ENCODE measurements around the gene PODXL.

The PODXL gene

DNA sequence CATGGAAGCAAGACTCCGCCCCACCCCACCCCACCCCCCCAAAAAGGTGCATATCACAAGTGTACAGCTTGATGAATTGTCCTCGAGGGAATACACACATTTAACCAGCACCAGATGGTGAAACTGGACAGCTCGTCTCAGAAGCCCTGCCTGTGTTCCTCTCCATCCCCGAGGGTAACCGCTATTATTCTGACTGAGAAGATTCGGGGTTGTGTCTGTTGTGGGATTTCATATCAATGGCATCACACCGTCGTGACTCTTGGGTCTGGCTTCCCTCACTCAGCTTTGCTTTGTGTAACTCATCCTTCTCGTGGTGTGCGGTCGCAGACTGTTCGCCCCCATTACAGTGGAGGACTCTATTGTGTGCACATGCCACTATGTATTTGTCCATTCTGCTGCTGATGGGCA lies 18.9 kb downstream of the PODXL start:
- peaks cover 88% of the 10 kb centered on the region for H3K36me3 ChIP-seq (ENCODE audit: insufficient read depth, low read length)
- H3K4me3 ChIP-seq (ENCODE audit: low read length), result no peak overlapping the region
- peak overlapping the region; percentile 68; the same call in 1 of the 2 replicates for H3K27ac ChIP-seq (ENCODE audit: low read depth, low read length)
- H3K27me3 ChIP-seq (ENCODE audit: insufficient read depth, low read length), result no peaks in the 10 kb centered on the region
- H3K9ac ChIP-seq (ENCODE audit: low read depth, low read length), result no peak overlapping the region
- 96% methylated on average over 12 of the region's 12 CpGs for WGBS
- no peaks in the 10 kb centered on the region for H3K9me3 ChIP-seq (ENCODE audit: insufficient read depth, low read depth, low read length)
- peaks cover 42% of the 10 kb centered on the region for H3K4me1 ChIP-seq (ENCODE audit: insufficient read depth, low read length)

DNA sequence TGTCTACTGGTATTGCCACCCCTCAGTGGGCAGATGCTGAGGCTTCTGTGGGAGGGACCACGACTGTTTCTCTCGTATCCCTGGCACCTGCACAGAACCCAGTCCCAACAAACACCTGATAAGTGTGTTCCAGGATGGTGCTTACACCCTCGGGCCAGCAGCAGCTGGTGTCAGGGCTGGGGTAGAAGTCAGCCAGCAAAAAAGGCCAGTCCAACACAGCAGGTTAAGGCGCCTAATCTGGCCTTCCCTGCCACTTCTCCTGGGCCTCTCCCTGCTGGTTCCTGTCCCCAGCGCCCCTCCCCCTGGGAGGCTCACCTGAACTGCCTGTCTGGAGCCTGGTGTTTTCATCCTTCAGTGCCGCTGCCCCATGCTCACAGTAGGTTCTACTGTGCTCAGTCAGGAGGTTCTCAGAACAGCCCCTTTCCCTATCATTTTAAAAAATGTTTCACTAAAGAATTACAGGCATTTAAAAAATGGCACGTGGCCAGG lies 20.0 kb downstream of the PODXL start:
- H3K4me1 ChIP-seq (ENCODE audit: insufficient read depth, low read length), result peaks cover 40% of the 10 kb centered on the region
- no peak overlapping the region for H3K9ac ChIP-seq (ENCODE audit: low read depth, low read length)
- H3K36me3 ChIP-seq (ENCODE audit: insufficient read depth, low read length), result peaks cover 83% of the 10 kb centered on the region
- H3K27me3 ChIP-seq (ENCODE audit: insufficient read depth, low read length), result no peaks in the 10 kb centered on the region
- no peak overlapping the region for H3K27ac ChIP-seq (ENCODE audit: low read depth, low read length)
- no peaks in the 10 kb centered on the region for H3K9me3 ChIP-seq (ENCODE audit: insufficient read depth, low read depth, low read length)
- H3K4me3 ChIP-seq (ENCODE audit: low read length), result no peak overlapping the region
- WGBS, result 78% methylated on average over 7 of the region's 7 CpGs

GRCh38 chr7:131533566-131534561 lies 22.6 kb downstream of the PODXL start:
- Histone ChIP-seq H3K27ac (ENCODE audit: low read depth, low read length) (no peak overlapping the region), H3K9ac (ENCODE audit: low read depth, low read length) (no peak overlapping the region), H3K27me3 (ENCODE audit: insufficient read depth, low read length) (no peaks in the 10 kb centered on the region), H3K4me3 (ENCODE audit: low read length) (no peak overlapping the region), H3K9me3 (ENCODE audit: insufficient read depth, low read depth, low read length) (no peaks in the 10 kb centered on the region), H3K4me1 (ENCODE audit: insufficient read depth, low read length) (peaks cover 29% of the 10 kb centered on the region), H3K36me3 (ENCODE audit: insufficient read depth, low read length) (peaks cover 77% of the 10 kb centered on the region)
- WGBS, result 93% methylated on average over 9 of the region's 15 CpGs

GRCh38 chr7:131533151-131533559 lies 23.3 kb downstream of the PODXL start:
- peaks cover 74% of the 10 kb centered on the region for H3K36me3 ChIP-seq (ENCODE audit: insufficient read depth, low read length)

DNA sequence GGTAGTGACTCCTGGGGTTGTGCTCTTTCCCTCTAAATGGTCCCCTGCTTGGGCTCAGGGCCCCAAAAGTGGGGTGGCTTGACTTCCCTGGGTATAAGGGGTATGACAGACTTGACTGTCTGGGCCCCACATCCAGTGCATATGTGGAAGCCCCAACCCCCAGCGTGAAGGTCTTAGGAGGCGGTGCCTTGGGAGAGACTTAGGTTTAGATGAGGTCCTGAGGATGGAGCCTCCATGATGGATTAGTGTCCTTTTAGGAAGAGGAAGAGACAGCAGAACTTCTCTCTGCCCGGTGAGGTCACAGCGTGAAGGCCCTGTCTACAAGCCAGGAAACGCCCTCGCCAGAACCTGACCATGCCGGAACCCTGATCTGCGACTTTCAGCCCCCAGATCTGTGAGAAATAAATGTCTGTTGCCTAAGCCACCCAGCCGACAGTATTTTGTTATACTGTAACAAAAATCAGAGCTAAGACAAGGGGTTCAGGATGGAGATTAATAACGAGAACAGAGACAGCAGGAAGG lies 23.8 kb downstream of the PODXL start:
- no peak overlapping the region for H3K9ac ChIP-seq (ENCODE audit: low read depth, low read length)
- H3K36me3 ChIP-seq (ENCODE audit: insufficient read depth, low read length), result peaks cover 69% of the 10 kb centered on the region
- H3K9me3 ChIP-seq (ENCODE audit: insufficient read depth, low read depth, low read length), result no peaks in the 10 kb centered on the region
- H3K4me1 ChIP-seq (ENCODE audit: insufficient read depth, low read length), result peaks cover 22% of the 10 kb centered on the region
- no peak overlapping the region for H3K27ac ChIP-seq (ENCODE audit: low read depth, low read length)
- no peak overlapping the region for H3K4me3 ChIP-seq (ENCODE audit: low read length)
- no peaks in the 10 kb centered on the region for H3K27me3 ChIP-seq (ENCODE audit: insufficient read depth, low read length)
- 91% methylated on average over 10 of the region's 10 CpGs for WGBS

More at GRCh38 chr7:131533151-131533559, 23.3 kb downstream of the PODXL start:
- H3K27ac ChIP-seq (ENCODE audit: low read depth, low read length), result no peak overlapping the region
- H3K4me3 ChIP-seq (ENCODE audit: low read length), result no peak overlapping the region
- WGBS, result 90% methylated on average over 9 of the region's 9 CpGs
- H3K27me3 ChIP-seq (ENCODE audit: insufficient read depth, low read length), result no peaks in the 10 kb centered on the region
- no peak overlapping the region for H3K9ac ChIP-seq (ENCODE audit: low read depth, low read length)
- no peaks in the 10 kb centered on the region for H3K9me3 ChIP-seq (ENCODE audit: insufficient read depth, low read depth, low read length)
- peaks cover 22% of the 10 kb centered on the region for H3K4me1 ChIP-seq (ENCODE audit: insufficient read depth, low read length)

DNA sequence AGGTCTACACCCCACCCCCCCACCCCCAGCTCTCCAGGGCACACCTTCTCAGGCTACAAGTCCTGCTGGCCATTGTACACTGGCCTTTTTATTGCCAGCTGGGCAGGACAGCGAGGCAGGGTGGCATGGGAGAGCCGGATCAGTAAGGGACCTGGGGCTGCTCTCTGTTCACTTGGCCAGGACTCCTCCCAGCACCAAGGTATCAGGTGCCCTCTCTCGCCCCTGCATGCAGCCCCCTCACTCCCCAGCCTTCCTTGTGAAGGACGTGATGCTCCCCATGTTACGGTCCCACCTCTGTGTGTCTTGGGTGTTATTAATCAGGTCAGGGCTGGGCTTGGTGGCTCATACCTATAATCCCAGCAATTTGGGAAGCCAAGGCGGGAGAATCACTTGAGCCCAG lies 26.3 kb downstream of the PODXL start:
- H3K9me3 ChIP-seq (ENCODE audit: insufficient read depth, low read depth, low read length), result no peaks in the 10 kb centered on the region
- H3K27ac ChIP-seq (ENCODE audit: low read depth, low read length), result no peak overlapping the region
- no peaks in the 10 kb centered on the region for H3K27me3 ChIP-seq (ENCODE audit: insufficient read depth, low read length)
- peaks cover 25% of the 10 kb centered on the region for H3K4me1 ChIP-seq (ENCODE audit: insufficient read depth, low read length)
- no peak overlapping the region for H3K9ac ChIP-seq (ENCODE audit: low read depth, low read length)
- peaks cover 57% of the 10 kb centered on the region for H3K36me3 ChIP-seq (ENCODE audit: insufficient read depth, low read length)
- WGBS, result 96% methylated on average over 6 of the region's 6 CpGs
- no peak overlapping the region for H3K4me3 ChIP-seq (ENCODE audit: low read length)

DNA sequence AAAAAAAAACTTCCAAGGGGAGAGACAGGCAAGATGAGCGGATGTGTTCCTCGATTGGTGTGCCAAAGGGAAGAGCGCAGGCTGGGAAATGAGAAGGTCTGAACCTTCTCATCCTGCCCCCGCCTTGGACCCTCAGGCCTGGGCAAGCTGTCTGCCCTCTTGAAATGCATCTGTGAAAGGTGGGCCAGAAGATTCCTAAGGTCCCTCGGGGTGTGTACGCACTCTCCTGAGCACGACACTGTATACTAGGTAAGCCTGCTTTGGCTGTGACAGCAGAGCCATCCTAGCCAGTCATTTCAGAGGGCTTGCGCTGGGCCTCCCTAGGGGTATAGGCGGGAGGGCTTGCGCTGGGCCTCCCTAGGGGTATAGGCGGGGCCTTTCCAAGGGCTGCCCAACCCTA lies 26.8 kb downstream of the PODXL start:
- Histone ChIP-seq H3K9ac (ENCODE audit: low read depth, low read length) (no peak overlapping the region), H3K4me3 (ENCODE audit: low read length) (no peak overlapping the region), H3K4me1 (ENCODE audit: insufficient read depth, low read length) (peaks cover 30% of the 10 kb centered on the region), H3K9me3 (ENCODE audit: insufficient read depth, low read depth, low read length) (no peaks in the 10 kb centered on the region), H3K27me3 (ENCODE audit: insufficient read depth, low read length) (no peaks in the 10 kb centered on the region), H3K27ac (ENCODE audit: low read depth, low read length) (peak overlapping the region; percentile 62; the same call in 1 of the 2 replicates), H3K36me3 (ENCODE audit: insufficient read depth, low read length) (peaks cover 57% of the 10 kb centered on the region)
- WGBS, result 86% methylated on average over 11 of the region's 11 CpGs

DNA sequence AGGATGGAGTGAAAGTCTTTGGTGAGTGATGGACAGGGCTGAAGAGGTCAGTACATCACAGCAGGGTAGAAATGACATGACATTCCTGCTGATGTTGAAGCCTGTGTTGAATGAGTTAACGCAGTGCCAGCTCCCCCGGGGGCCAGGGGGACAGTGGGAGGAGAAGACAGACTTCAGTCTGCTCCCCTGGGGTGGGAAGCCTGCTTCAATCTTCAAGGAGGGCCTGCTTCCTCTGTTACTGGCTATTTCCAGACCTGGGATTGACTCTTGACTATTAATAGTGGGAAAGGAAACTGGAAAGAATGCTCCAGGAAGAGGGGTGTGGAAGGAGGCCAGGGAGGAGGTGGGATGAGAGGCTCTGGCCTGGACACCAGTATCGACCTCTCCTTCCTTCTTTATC lies 27.2 kb downstream of the PODXL start:
- no peaks in the 10 kb centered on the region for H3K27me3 ChIP-seq (ENCODE audit: insufficient read depth, low read length)
- peaks cover 57% of the 10 kb centered on the region for H3K36me3 ChIP-seq (ENCODE audit: insufficient read depth, low read length)
- peak overlapping the region; percentile 62; the same call in 1 of the 2 replicates for H3K27ac ChIP-seq (ENCODE audit: low read depth, low read length)
- whole genome bisulfite sequencing, result 63% methylated on average over 3 of the region's 3 CpGs
- peaks cover 35% of the 10 kb centered on the region for H3K4me1 ChIP-seq (ENCODE audit: insufficient read depth, low read length)
- H3K4me3 ChIP-seq (ENCODE audit: low read length), result no peak overlapping the region
- no peaks in the 10 kb centered on the region for H3K9me3 ChIP-seq (ENCODE audit: insufficient read depth, low read depth, low read length)
- no peak overlapping the region for H3K9ac ChIP-seq (ENCODE audit: low read depth, low read length)

DNA sequence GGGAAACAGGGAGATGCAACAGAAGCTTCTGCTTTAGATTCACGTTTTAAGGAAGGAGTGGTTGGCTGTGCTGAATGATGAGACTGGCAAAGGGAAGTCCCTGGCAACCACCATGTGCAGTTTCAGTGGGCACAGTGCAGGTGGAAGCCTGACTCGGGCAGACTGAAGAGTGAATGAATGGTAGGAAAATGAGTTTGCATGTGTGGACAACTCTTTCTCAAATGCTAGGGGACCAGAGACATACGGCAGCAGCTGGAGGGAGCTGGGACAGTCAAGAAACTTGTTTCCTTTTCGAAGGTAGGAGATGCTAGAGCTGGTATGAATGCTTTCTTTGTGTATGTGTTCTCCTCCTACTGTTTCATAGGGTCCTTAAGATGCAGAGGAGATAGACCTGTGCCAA lies 29.0 kb downstream of the PODXL start:
- Histone ChIP-seq H3K27ac (ENCODE audit: low read depth, low read length) (no peak overlapping the region), H3K36me3 (ENCODE audit: insufficient read depth, low read length) (peaks cover 40% of the 10 kb centered on the region), H3K4me3 (ENCODE audit: low read length) (no peak overlapping the region), H3K27me3 (ENCODE audit: insufficient read depth, low read length) (no peaks in the 10 kb centered on the region), H3K9ac (ENCODE audit: low read depth, low read length) (no peak overlapping the region), H3K4me1 (ENCODE audit: insufficient read depth, low read length) (peaks cover 42% of the 10 kb centered on the region), H3K9me3 (ENCODE audit: insufficient read depth, low read depth, low read length) (no peaks in the 10 kb centered on the region)
- 62% methylated on average over 4 of the region's 4 CpGs for WGBS

DNA sequence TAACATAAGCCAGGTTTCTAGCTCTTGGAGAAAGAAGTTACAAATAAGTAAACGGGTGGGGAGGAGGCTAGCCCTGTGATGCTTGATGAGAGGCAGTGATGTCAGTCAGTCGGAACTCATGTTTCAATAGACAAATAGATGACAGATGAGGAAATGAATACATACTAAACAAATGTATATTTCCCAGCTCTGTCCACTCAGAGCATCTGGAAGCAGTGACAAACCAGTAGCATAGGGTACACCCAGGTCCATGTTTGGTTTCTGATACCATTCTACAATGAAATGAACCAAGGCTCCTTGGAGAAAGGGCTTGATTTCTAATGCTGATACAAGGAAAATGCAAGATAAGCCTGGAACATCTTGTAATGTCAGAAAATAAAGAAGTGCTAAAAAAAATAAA lies 30.6 kb downstream of the PODXL start:
- Histone ChIP-seq H3K4me1 (ENCODE audit: insufficient read depth, low read length) (peaks cover 52% of the 10 kb centered on the region), H3K36me3 (ENCODE audit: insufficient read depth, low read length) (peaks cover 35% of the 10 kb centered on the region; the same call in 1 of the 2 replicates), H3K9me3 (ENCODE audit: insufficient read depth, low read depth, low read length) (no peaks in the 10 kb centered on the region), H3K27me3 (ENCODE audit: insufficient read depth, low read length) (no peaks in the 10 kb centered on the region), H3K9ac (ENCODE audit: low read depth, low read length) (no peak overlapping the region), H3K4me3 (ENCODE audit: low read length) (no peak overlapping the region), H3K27ac (ENCODE audit: low read depth, low read length) (no peak overlapping the region)
- WGBS, result 87% methylated on average over 2 of the region's 2 CpGs

DNA sequence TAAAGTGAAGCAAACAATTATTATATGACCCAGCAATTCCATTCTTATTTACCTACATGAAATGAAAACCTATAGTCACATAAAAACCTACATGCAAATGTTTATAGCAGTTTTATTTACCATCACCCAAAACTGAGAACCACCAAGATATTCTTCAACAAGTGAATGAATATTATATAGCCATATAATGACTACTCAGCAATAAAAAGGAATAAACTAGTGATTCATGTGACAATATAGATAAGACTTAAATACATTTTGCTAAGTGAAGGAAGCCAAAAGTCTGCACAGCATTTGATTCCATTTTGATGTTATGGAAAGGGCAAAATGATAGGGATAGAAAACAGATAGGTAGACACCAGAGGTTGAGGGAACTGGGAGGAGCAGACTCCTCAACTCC lies 31.7 kb downstream of the PODXL start:
- H3K4me1 ChIP-seq (ENCODE audit: insufficient read depth, low read length), result peaks cover 61% of the 10 kb centered on the region
- no peak overlapping the region for H3K4me3 ChIP-seq (ENCODE audit: low read length)
- no peaks in the 10 kb centered on the region for H3K9me3 ChIP-seq (ENCODE audit: insufficient read depth, low read depth, low read length)
- no peaks in the 10 kb centered on the region for H3K27me3 ChIP-seq (ENCODE audit: insufficient read depth, low read length)
- H3K36me3 ChIP-seq (ENCODE audit: insufficient read depth, low read length), result peaks cover 39% of the 10 kb centered on the region; the same call in 1 of the 2 replicates
- H3K9ac ChIP-seq (ENCODE audit: low read depth, low read length), result no peak overlapping the region
- no peak overlapping the region for H3K27ac ChIP-seq (ENCODE audit: low read depth, low read length)
